Left lung (tissue), 14 donors: ENCODE data around the gene SIX3. TPM values are rescaled to one million over a fixed set of nuclear protein-coding genes. Genes with fewer than 3 reads are reported as not detected.
A peak's percentile ranks its signal among the peaks of the same experiment; 100 is the strongest.

ENCODE experiments used
- ATAC-seq: fragments of 200-7000 bp; cut with Tn5 transposase; one replicate; pipeline ENCODE4 v1.9.1; 2020; ENCODE audit warnings: moderate library complexity
- DNase-seq, 4 donors: peaks; one replicate each; pipeline ENCODE4 v3.0.0-alpha.2; 2013 to 2020
- H3K27ac ChIP-seq, 2 donors: fragments of 200-600 bp; sonication (generic) in 1 of 2; one replicate each; pipeline versions ENCODE4 v1.5.0 to v1.8.0; 2020 to 2021
- H3K27me3 ChIP-seq, 2 donors: fragments of 200-600 bp; sonication (generic) in 1 of 2; one replicate each; pipeline versions ENCODE4 v1.5.0 to v1.8.0; 2020 to 2021
- H3K36me3 ChIP-seq, 2 donors: fragments of 200-600 bp; sonication (generic) in 1 of 2; one replicate each; pipeline versions ENCODE4 v1.5.0 to v1.8.0; 2020 to 2021
- H3K4me1 ChIP-seq, 2 donors: fragments of 200-600 bp; one replicate each; pipeline ENCODE4 v1.8.0; 2021
- H3K4me3 ChIP-seq, 2 donors: fragments of 200-600 bp; sonication (generic) in 1 of 2; one replicate each; pipeline versions ENCODE4 v1.5.0 to v1.8.0; 2020 to 2021; ENCODE audit warnings: mild to moderate bottlenecking in 1 of 2
- H3K9me3 ChIP-seq, 2 donors: fragments of 200-600 bp; sonication (generic) in 1 of 2; one replicate each; pipeline versions ENCODE4 v1.5.0 to v1.8.0; 2020 to 2021
- intact Hi-C, 2 donors: fragments of 100-400 bp; cut with DNase I; formaldehyde crosslinking; loops; one replicate each; pipeline versions ENCODE4 v1.11.2 to v1.14.2; 2022
- long read RNA-seq, 12 donors: library from polyadenylated mRNA in 2 of 12; unstranded in 2 of 12; transcript quantifications; one replicate each; pipeline ENCODE4 v2.0.0 and lab custom pipeline, GENCODE V29; 2019 to 2026
- polyA plus RNA-seq, 6 donors: library from polyadenylated mRNA; unstranded; fragments of 120-200 nt; gene quantifications; one replicate each; pipeline ENCODE4 v1.2.1, GENCODE V29; 2013; ENCODE audit not compliant: insufficient read length in 6 of 6
- total RNA-seq, 2 donors: library from RNA; stranded (reverse); fragmentation: NEBNext Ultra II Directional; extraction: Animal tissue kit (Norgen Biotek cat#: 25700); gene quantifications; one replicate each; pipeline ENCODE4 v1.2.1, GENCODE V29; 2021
- TF ChIP-seq, protein P1 (sequence below), 2 donors: fragments of 200-600 bp; sonication (generic) in 1 of 2; IDR thresholded peaks; one replicate each; pipeline versions ENCODE4 v1.5.0 to v1.8.0; 2021; ENCODE audit warnings: antibody characterized with exemption in 2 of 2
- donor health status: DM: no; HTN: yes; CAD: no.
- donor health status: DM: no; HTN: no; CAD: no.

SIX3 gene
- total RNA-seq (not detected), polyA plus RNA-seq (not detected)
- long read RNA-seq, donor 1, result 0 reads
- long read RNA-seq, donor 2, result 0 reads
- long read RNA-seq, donor 3, result 0 reads
- long read RNA-seq, donor 4, result 0 reads
- long read RNA-seq, donor 5, result 0 reads
- long read RNA-seq, donor 6, result 0 reads
- long read RNA-seq, donor 7, result 0 reads
- long read RNA-seq, donor 8, result 0 reads
- long read RNA-seq, donor 9, result 0 reads
- long read RNA-seq, donor 10, result 0 reads
- long read RNA-seq, donor 11, result 0 reads
- long read RNA-seq, donor 12, result 0 reads

DNA sequence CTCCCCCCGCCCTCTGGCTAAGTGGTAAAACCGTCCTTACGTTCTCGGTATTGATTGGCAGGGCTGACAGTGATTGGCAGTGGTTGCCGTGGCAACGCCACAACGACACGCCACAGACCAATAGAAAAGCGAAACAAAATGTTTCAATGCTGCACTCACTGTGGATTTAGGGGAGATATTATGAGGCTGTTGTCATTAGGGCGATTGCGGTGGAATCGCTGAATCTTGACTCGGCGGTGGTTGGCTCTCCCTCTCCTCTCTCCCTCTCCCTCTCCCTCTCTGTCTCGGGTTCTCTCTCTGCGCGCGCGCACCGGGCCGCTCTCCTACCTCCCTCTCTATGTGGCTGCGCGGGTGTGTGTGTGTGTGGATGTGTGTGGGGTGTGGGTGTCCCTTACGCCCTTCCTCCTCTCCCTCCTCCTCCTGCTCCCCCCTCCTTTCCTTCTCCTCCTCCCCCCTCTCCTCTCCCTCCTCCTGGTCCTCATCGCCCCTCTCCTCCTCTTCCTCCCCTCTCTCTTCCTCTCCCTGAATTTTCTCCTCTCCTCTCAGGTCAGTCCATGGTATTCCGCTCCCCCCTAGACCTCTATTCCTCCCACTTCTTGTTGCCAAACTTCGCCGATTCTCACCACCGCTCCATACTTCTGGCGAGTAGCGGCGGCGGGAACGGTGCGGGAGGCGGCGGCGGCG is at the start of gene SIX3:
TSS of gene SIX3 (plus strand) at position 152 of the 684 bp plus-strand sequence. CDS start at position 555, 403 bp downstream.
- Histone ChIP-seq H3K4me3 (peak within 1 kb of the TSS in 1 of 2 donors; percentile 13), H3K36me3 (no peaks in the 10 kb centered on the region), H3K4me1 (peaks cover 6 to 56% of the 10 kb centered on the region in 2 donors), H3K9me3 (no peaks in the 10 kb centered on the region), H3K27ac (no peak within 1 kb of the TSS), H3K27me3 (peaks cover 97 to 100% of the 10 kb centered on the region in 2 donors)
- DNase-seq (no peak), ATAC-seq (peak; percentile 37)
- TF ChIP-seq, protein P1, sequence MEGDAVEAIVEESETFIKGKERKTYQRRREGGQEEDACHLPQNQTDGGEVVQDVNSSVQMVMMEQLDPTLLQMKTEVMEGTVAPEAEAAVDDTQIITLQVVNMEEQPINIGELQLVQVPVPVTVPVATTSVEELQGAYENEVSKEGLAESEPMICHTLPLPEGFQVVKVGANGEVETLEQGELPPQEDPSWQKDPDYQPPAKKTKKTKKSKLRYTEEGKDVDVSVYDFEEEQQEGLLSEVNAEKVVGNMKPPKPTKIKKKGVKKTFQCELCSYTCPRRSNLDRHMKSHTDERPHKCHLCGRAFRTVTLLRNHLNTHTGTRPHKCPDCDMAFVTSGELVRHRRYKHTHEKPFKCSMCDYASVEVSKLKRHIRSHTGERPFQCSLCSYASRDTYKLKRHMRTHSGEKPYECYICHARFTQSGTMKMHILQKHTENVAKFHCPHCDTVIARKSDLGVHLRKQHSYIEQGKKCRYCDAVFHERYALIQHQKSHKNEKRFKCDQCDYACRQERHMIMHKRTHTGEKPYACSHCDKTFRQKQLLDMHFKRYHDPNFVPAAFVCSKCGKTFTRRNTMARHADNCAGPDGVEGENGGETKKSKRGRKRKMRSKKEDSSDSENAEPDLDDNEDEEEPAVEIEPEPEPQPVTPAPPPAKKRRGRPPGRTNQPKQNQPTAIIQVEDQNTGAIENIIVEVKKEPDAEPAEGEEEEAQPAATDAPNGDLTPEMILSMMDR (IDR thresholded peaks at IDR 0.05), result no peak
- intact Hi-C loops, result no loop called here

DNA sequence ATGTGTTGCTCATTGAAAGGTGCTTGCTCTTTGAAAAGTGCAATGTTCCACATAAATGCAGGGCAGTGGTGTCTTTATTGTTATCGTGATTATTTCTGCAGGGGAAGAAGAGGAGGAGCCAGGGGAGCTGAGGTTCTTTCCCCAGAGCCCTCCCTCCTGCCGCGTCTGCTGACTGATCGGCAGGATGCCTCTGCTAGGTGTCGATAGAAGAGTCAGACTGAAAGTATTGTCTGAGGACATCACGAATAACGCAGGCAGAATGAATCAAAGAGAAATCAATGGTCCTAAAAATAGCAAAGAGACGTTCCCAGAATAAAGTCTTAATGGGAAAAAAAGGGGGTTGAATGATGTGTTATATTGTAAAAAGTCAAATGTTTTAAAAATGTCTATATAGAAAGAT is 47.4 kb upstream of the SIX3 start:
- H3K27ac ChIP-seq, result no peak overlapping the region
- TF ChIP-seq, protein P1 (IDR thresholded peaks at IDR 0.05), result no peak
- peaks cover 0 to 11% of the 10 kb centered on the region in 2 donors for H3K9me3 ChIP-seq
- peaks cover 0 to 14% of the 10 kb centered on the region in 2 donors for H3K27me3 ChIP-seq
- intact Hi-C loops, result no loop called here
- no peak overlapping the region for H3K4me3 ChIP-seq
- H3K36me3 ChIP-seq, result no peaks in the 10 kb centered on the region
- ATAC-seq (no peak), DNase-seq (no peak)
- no peaks in the 10 kb centered on the region for H3K4me1 ChIP-seq

DNA sequence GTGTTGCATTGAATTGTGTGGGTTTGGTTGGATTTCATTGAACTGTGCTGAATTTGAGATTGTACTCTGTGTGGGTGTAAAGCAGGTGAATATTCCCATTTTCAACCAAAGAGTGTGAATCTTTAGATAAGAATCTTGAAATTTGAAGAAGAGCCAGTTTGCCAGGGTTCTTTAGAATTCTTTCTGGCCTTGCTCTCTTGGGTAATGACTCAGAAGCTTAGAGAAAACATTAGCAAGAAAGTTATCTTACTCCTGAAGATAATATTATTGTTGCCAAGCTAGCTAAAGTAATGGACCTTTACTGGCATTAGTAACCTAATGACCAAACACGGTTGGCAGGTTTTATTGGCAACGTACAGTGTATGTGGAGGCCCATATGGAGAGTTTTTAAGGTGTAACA is 46.4 kb upstream of the SIX3 start:
- intact Hi-C loops, result no loop called here
- DNase-seq, result no peak

GRCh38 chr2:44897406-44897805 is 44.1 kb upstream of the SIX3 start:
- Histone ChIP-seq H3K27ac (no peak overlapping the region), H3K4me1 (no peaks in the 10 kb centered on the region), H3K36me3 (no peaks in the 10 kb centered on the region), H3K4me3 (no peak overlapping the region), H3K27me3 (peaks cover 0 to 35% of the 10 kb centered on the region in 2 donors), H3K9me3 (peaks cover 0 to 4% of the 10 kb centered on the region in 2 donors)
- TF ChIP-seq, protein P1 (IDR thresholded peaks at IDR 0.05), result no peak
- no peak for ATAC-seq
- no peak for DNase-seq
- intact Hi-C loops, result no loop called here

More for the DNA sequence above, 46.4 kb upstream of the SIX3 start:
- no peak overlapping the region for H3K27ac ChIP-seq
- H3K4me3 ChIP-seq, result no peak overlapping the region
- ATAC-seq, result no peak
- peaks cover 0 to 19% of the 10 kb centered on the region in 2 donors for H3K27me3 ChIP-seq
- no peaks in the 10 kb centered on the region for H3K36me3 ChIP-seq
- TF ChIP-seq, protein P1 (IDR thresholded peaks at IDR 0.05), result no peak
- no peaks in the 10 kb centered on the region for H3K4me1 ChIP-seq
- H3K9me3 ChIP-seq, result peaks cover 0 to 11% of the 10 kb centered on the region in 2 donors
